ENCODE measurements around the gene CDK6. TPM values are rescaled to one million over a fixed set of nuclear protein-coding genes. Genes with fewer than 3 reads are reported as not detected.

CDK6 gene
- polyA plus RNA-seq, 1 donor (not counting 4 experiments of a cell fraction or from before 2014, with no cell fraction given), result 53.5 TPM

- Histone ChIP-seq H3K9me1 (ENCODE audit: control insufficient read depth, extremely low read depth, insufficient read depth, low read length) (no peaks in the 10 kb centered on the region), H3K4me1 (ENCODE audit: control insufficient read depth, extremely low read depth, insufficient read depth, low read length) (peaks cover 39% of the 10 kb centered on the region), H4K20me1 (ENCODE audit: control insufficient read depth, extremely low read depth, insufficient read depth, low read length) (no peaks in the 10 kb centered on the region), H3K79me2 (ENCODE audit: control insufficient read depth, insufficient read depth, low read length) (peaks cover 91% of the 10 kb centered on the region), H3K9ac (ENCODE audit: control insufficient read depth, extremely low read depth, insufficient read depth, low read length) (no peak overlapping the region), H3K4me2 (ENCODE audit: control insufficient read depth, extremely low read depth, insufficient read depth, low read depth, low read length) (peak overlapping the region; percentile 78), H3K4me3 (ENCODE audit: control insufficient read depth in 2 of 3, extremely low read depth in 1 of 3, insufficient read depth in 2 of 3, low read depth in 1 of 3, low read length in 3 of 3) (peak overlapping the region in 2 of 3 experiments; percentile 17 to 39), H2AFZ (ENCODE audit: control insufficient read depth, low read length) (no peak overlapping the region), H3K27me3 (ENCODE audit: control insufficient read depth, extremely low read depth, insufficient read depth, low read length) (no peaks in the 10 kb centered on the region), H3K36me3 (ENCODE audit: control insufficient read depth in 2 of 2, extremely low read depth in 1 of 2, insufficient read depth in 2 of 2, low read length in 2 of 2) (peaks cover 0 to 7% of the 10 kb centered on the region in 2 experiments), H3K9me3 (ENCODE audit: control insufficient read depth, low read depth, low read length) (no peaks in the 10 kb centered on the region), H3K27ac (ENCODE audit: control insufficient read depth, insufficient read depth, low read length) (peak overlapping the region; percentile 69)
- DNase-seq (ENCODE audit: low read depth, low spot score) (no peak), FAIRE-seq (peak; percentile 77)
- dilution Hi-C loops (cut with MboI; ENCODE audit: extremely low pct_ligation_motif_present, low sequenced_read_pairs), result no loop called here
- no peak for TF ChIP-seq EZH2 (IDR thresholded peaks at IDR 0.05; ENCODE audit: low read length)
- TF ChIP-seq, protein P1, sequence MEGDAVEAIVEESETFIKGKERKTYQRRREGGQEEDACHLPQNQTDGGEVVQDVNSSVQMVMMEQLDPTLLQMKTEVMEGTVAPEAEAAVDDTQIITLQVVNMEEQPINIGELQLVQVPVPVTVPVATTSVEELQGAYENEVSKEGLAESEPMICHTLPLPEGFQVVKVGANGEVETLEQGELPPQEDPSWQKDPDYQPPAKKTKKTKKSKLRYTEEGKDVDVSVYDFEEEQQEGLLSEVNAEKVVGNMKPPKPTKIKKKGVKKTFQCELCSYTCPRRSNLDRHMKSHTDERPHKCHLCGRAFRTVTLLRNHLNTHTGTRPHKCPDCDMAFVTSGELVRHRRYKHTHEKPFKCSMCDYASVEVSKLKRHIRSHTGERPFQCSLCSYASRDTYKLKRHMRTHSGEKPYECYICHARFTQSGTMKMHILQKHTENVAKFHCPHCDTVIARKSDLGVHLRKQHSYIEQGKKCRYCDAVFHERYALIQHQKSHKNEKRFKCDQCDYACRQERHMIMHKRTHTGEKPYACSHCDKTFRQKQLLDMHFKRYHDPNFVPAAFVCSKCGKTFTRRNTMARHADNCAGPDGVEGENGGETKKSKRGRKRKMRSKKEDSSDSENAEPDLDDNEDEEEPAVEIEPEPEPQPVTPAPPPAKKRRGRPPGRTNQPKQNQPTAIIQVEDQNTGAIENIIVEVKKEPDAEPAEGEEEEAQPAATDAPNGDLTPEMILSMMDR (optimal IDR thresholded peaks at IDR 0.05 in 1 of 3, IDR thresholded peaks at IDR 0.05 in 1 of 3, conservative IDR thresholded peaks at IDR 0.05 in 1 of 3; ENCODE audit: extremely low read depth in 1 of 3, insufficient read depth in 2 of 3, low read length in 3 of 3), result no peak
Observed at GRCh38 chr7:92806496-92806895, 29.9 kb downstream of the CDK6 start.

- no peak for DNase-seq (ENCODE audit: low read depth, low spot score)
- dilution Hi-C loops (cut with MboI; ENCODE audit: extremely low pct_ligation_motif_present, low sequenced_read_pairs), result no loop called here
- H3K79me2 ChIP-seq (ENCODE audit: control insufficient read depth, insufficient read depth, low read length), result peaks cover 94% of the 10 kb centered on the region
Observed at GRCh38 chr7:92802406-92802805, 34.0 kb downstream of the CDK6 start.

More at GRCh38 chr7:92802406-92802805, 34.0 kb downstream of the CDK6 start:
- Histone ChIP-seq H3K4me1 (ENCODE audit: control insufficient read depth, extremely low read depth, insufficient read depth, low read length) (peaks cover 26% of the 10 kb centered on the region), H4K20me1 (ENCODE audit: control insufficient read depth, extremely low read depth, insufficient read depth, low read length) (no peaks in the 10 kb centered on the region), H2AFZ (ENCODE audit: control insufficient read depth, low read length) (no peak overlapping the region), H3K4me2 (ENCODE audit: control insufficient read depth, extremely low read depth, insufficient read depth, low read depth, low read length) (no peak overlapping the region), H3K9ac (ENCODE audit: control insufficient read depth, extremely low read depth, insufficient read depth, low read length) (no peak overlapping the region), H3K27me3 (ENCODE audit: control insufficient read depth, extremely low read depth, insufficient read depth, low read length) (no peaks in the 10 kb centered on the region), H3K4me3 (ENCODE audit: control insufficient read depth in 2 of 3, extremely low read depth in 1 of 3, insufficient read depth in 2 of 3, low read depth in 1 of 3, low read length in 3 of 3) (no peak overlapping the region), H3K9me1 (ENCODE audit: control insufficient read depth, extremely low read depth, insufficient read depth, low read length) (no peaks in the 10 kb centered on the region), H3K27ac (ENCODE audit: control insufficient read depth, insufficient read depth, low read length) (no peak overlapping the region), H3K36me3 (ENCODE audit: control insufficient read depth in 2 of 2, extremely low read depth in 1 of 2, insufficient read depth in 2 of 2, low read length in 2 of 2) (peaks cover 1 to 10% of the 10 kb centered on the region in 2 experiments), H3K9me3 (ENCODE audit: control insufficient read depth, low read depth, low read length) (no peaks in the 10 kb centered on the region)
- TF ChIP-seq, protein P1 (optimal IDR thresholded peaks at IDR 0.05 in 1 of 3, IDR thresholded peaks at IDR 0.05 in 1 of 3, conservative IDR thresholded peaks at IDR 0.05 in 1 of 3; ENCODE audit: extremely low read depth in 1 of 3, insufficient read depth in 2 of 3, low read length in 3 of 3), result no peak
- TF ChIP-seq EZH2 (IDR thresholded peaks at IDR 0.05; ENCODE audit: low read length), result no peak
- no peak for FAIRE-seq

Data from keratinocyte (primary cell).